ENCODE measurements around the gene MAP7D1. TPM values are rescaled to one million over a fixed set of nuclear protein-coding genes. Genes with fewer than 3 reads are reported as not detected.
"Not testable (repeated sequence)": the region's sequence is repeated elsewhere in the genome, so short reads cannot be mapped to it uniquely, and the experiment has no call there.

MAP7D1 gene
- total RNA-seq, 1 experiment from 2014 or later: 234 TPM

DNA sequence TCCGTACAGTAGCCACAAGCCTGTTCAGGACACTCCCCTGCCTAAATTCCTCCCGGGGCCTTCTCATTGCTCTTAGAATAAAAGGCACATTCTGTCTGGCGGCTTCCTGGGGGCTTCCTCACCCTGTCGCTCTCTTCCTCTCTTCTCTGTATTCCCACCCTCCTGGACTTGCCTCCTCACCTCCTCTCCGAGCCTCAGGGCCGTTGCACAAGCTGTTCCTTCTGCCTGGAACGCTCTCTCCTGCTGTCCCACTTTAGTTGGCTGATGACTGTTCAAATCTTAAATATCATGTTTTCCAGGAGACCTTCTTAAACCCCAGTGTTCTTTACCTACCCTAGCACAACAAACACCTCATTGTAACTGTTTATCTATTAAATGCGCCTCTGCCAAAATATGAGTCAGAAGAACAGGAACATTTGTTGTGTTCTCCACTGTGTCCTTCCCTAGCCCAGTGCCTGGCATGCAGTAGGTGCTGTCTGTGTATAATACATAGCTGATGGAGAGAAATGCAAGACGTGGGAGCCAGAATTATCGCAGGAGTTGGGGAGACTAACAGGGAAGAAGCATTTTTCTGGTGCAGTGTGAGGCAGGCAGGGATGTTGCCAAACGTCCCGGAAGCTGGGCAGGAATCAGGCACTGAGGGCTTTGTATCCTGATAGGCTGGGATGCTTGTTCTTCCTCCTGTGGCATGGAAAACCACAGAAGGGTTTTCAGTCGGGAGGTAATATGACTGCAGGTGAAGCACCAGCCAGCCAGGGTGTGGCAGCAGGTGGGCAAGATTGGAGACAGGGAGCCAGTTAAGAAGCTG, 44.2 kb downstream of the MAP7D1 start:
- peak; percentile 58 for DNase-seq (ENCODE audit: low read depth)

DNA sequence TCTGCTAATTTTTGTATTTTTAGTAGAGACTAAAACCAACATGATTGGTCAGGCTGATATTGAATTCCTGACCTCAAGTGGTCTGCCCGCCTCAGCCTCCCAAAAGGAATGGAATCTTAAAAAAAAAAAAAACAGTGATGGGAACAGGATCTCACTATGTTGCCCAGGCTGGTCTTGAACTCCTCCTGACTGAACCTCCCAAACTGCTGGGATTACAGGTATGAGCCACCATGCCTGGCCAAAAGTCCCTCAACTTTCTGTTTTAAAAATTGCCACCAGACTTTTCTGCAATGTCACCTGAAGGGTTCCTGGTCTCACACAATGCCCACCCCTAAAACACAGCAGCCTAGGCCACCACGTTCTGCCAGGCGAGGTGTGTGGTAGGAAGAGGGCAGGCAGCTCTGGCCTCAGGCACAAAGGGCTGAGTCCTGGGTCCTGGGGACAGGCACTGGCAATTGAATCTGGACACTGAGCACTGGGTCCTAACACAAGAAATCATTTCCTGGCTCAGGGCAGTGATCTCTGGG, 47.1 kb downstream of the MAP7D1 start:
- no peak for DNase-seq (ENCODE audit: low read depth)

DNA sequence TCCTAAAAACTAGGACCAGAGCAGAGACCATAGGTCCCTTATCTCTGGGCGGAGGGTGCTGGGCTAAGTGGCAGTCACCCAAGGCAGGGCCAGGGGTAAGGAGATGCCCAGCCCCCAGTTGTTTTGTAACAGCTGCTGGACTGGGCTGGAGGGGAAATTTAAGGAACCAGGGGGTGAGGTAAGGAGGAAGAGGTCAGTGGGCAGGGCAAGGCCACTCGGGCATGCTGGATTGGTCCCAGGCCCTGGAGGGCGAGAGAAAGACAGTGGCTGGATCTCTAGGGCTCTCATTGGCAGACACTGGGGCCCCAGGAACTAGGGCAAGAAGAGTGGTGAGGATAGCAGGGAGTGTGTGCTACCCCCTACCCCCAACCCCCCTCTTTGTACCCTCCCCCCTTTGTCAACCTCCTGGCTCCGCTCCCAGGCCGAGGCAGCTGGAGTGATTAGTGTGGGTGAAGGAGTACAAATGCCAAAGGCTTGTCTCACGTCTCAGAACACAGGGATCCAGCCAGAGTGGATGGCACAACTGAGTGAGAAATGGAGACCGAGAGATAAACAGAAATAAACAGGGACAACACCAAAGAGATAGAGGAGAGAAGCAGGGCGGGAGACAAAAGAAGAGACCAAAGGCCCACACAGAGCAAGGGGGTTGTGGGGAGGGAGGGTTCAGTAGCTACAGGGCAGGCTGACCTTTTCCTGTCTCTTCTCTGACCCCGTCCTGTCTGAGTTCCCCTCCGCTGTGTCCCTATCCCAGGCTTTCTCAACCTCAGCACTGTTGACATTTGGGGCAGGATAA, 47.8 kb downstream of the MAP7D1 start:
- DNase-seq (ENCODE audit: low read depth): no peak

DNA sequence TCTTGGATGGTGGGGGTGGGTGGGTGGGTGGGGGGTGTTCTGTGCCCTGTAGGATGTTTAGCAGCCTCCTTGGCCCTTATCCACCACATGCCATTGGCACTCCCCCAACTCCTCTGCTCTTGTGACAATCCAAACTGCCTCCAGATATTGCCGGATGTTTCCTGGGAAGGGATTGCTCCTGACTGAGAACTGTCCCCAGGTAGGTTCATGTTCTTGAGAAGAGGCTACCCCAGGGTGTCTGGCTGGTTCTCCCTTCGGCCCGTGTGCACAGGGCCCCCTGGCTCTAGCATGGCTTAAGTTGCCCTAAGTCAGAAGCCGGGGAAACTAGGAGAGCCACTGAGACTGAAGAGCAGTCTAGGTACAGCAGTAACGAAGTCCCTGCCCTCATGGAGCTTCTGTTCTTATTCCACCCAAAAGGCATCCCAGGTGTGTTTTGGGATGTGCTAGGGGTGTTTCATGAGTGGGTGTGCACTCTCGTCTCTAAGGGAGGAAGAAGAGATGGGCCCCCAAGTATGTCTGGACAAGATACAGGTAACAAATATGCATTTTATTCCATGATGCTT, 48.5 kb downstream of the MAP7D1 start:
- no peak for DNase-seq (ENCODE audit: low read depth)

DNA sequence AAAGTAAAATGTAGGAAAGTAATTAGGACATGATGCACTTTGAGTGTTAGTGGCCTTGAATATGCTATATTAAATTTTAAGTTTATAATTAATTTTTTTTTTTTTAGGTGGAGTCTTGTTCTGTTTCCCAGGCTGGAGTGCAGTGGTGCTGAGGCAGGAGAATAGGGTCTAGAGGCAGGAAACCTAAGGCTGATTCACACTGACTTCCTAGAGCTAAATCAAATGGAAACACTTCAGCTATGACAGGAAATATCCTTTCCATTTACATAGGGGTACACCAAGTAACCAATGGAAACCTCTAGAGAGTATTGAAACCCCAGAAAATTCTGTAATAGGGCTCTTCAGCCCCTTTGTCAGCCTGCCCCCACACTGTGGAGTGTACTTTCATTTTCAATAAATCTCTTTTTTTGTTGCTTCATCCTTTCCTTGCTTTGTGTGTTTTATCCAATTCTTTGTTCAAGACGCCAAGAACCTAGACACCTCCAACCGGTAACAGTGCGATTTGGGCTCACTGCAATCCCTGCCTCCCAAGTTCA, 50.4 kb downstream of the MAP7D1 start:
- DNase-seq (ENCODE audit: low read depth): no peak

DNA sequence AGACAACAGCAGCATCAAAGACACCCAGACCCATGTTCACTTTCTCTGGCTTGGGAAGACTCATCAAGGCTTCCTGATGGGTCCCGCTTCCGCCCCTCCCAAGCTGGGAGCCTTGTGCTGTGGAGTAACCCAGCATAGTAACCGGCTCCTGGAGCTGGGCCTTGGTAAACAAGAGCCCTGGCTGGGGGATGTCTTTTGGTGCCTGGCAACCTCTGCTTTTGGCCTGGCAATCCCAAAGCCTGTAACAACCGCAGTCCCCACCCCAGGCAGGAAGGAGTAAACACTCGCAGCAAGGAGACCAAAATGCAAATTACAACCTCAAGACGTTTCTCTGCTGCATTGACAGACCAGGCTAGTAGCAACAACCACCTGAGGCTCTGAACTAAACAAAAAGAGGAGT, 51.4 kb downstream of the MAP7D1 start:
- peak; percentile 18 for DNase-seq (ENCODE audit: low read depth)

DNA sequence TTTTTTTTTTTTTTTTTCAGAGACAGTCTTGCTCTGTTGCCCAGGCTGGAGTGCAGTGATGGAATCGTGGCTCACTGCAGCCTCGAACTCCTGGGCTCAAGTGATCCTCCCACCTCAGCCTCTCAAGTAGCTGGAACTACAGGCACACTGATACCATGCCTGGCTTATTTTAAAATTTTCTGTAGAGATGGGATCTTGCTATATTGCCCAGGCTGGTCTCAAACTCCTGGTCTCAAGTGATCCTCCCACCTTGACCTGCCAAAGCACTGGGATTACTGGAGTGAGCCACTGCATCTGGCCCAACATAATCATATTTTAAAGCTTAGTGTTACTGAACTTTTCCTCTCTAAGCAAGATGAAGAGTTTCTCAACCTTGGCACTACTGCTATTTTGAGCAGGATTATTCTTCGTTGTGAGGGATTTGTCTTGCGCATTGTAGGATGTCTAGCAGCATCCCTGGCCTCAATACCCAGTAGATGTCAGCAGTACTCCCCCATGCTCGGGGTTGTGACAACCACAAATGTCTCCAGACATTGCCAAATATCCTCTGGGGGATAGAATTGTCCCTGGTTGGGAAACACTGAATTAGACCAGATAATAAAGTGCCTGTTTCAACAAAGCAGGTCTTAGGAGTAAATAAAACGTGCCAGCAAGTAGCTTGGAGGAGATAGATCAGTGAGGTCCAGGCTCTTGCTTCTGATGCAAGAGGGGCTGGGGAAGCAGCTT, 53.2 kb downstream of the MAP7D1 start:
- no peak for DNase-seq (ENCODE audit: low read depth)

- no peak for DNase-seq (ENCODE audit: low read depth)
These were observed 55.3 kb downstream of the MAP7D1 start for GRCh38 chr1:36211307-36211706.

- no peak for DNase-seq (ENCODE audit: low read depth)
These were observed 55.9 kb downstream of the MAP7D1 start for GRCh38 chr1:36211841-36212240.

DNA sequence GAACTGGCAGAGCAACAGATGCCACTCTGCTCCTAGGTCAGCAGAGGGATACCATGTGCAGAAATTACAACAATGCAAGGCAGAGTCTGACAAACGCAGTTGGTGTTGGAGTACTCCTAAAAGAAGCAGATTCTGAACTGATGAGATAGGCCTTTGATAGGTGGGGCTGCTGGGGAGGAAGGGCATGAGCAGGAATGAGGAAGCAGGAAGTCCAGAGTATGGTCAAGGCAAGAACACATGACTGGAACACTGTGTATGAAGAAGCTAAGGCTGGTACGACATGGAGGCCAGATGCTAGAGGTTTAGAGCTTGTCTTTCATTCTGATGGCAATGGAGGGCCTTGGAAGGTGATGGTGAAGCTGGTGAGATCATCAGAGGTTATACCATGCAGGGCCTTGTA, 56.8 kb downstream of the MAP7D1 start:
- DNase-seq (ENCODE audit: low read depth): no peak

DNA sequence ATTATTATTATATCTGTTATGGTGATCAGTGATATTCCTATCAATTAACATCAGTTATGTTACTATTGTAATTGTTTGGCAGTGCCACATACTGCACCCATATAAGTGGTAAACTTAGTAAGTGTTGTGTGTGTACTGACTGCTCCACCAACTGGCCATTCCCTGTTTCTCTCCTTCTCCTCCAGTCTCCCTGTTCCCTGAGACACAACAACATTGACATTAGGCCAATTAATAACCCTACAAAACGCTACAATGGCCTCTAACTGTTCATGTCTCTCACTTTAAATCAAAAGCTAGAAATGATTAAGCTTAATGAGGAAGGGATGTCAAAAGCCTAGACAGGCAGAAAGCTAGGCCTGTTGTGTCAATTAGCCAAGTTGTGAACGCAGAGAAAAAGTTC, 61.7 kb downstream of the MAP7D1 start:
- peak; percentile 53 for DNase-seq (ENCODE audit: low read depth)

- DNase-seq (ENCODE audit: low read depth): not testable (repeated sequence)
These were observed 65.9 kb downstream of the MAP7D1 start for GRCh38 chr1:36221901-36222300.

DNA sequence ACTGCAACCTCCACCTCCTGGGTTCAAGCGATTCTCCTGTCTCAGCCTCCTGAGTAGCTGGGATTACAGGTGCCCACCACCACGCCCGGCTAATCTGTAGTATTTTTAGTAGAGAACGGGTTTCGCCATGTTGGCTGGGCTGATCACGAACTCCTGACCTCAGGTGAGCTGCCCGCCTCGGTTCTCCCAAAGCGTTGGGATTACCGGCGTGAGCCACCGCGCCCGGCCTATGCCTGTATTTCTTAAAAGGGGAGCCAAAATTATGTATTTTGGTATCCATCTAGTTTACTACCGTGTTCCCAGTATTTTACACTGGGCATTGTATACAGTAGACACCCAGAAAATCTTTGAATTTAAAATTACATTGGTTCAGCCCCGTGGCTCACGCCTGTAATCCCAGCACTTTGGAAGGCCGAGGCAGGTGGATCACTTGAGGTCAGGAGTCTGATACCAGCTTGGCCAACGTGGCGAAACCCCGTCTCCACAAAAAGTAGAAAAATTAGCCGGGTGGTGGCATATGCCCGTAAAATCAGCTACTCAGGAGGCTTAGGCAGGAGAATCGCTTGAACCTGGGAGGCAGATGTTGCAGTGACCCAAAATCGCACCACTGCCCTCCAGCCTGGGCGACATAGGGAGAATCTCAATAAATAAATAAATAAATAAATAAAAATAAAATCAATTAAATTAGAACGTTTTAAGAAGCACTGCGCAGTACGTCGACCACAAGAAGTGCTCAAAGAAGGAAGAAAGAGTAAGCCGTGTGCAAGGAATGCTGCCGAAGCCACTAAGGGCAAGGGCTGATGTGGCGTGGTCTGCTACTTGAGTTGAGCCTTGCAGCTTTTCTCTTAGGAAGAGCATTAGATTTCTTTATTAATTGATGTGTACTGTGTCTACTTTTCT, 66.8 kb downstream of the MAP7D1 start:
- DNase-seq (ENCODE audit: low read depth): no peak

DNA sequence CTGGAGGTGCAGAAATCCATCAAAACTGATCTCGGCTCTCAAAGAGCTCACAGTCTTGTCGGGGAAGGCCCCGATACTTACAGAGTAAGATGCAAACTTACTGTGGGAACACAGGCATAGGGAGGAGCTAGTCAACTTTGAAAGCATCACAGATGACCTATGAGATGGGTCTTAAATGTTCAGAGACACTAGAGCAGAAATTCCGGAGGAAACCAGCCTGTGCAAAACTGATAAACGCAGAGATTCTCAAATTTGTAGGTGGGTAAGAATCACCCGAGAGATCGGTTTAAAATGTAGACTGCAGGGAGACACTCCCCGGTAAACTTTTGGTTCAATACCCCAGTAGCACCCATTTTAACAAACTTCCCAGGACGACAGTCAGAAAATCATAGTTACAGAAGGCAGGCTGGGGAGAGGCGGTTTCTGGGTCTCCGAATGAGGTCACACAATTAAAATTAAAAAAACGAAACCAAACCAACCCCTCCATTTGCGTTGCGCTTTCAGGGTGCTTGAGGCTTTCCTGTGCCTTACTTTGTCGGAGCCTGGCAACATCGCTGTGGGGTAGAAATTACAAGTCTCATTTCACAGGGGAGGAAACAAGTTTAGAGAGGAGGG, 67.5 kb downstream of the MAP7D1 start:
- DNase-seq (ENCODE audit: low read depth): peak; percentile 35

GRCh38 chr1:36223996-36224536, 68.1 kb downstream of the MAP7D1 start, which contains the start of gene THRAP3:
THRAP3 (plus strand) TSS chr1:36224443; CDS start chr1:36282564, 58,121 bp downstream.
- DNase-seq (ENCODE audit: low read depth): peak; percentile 100

DNA sequence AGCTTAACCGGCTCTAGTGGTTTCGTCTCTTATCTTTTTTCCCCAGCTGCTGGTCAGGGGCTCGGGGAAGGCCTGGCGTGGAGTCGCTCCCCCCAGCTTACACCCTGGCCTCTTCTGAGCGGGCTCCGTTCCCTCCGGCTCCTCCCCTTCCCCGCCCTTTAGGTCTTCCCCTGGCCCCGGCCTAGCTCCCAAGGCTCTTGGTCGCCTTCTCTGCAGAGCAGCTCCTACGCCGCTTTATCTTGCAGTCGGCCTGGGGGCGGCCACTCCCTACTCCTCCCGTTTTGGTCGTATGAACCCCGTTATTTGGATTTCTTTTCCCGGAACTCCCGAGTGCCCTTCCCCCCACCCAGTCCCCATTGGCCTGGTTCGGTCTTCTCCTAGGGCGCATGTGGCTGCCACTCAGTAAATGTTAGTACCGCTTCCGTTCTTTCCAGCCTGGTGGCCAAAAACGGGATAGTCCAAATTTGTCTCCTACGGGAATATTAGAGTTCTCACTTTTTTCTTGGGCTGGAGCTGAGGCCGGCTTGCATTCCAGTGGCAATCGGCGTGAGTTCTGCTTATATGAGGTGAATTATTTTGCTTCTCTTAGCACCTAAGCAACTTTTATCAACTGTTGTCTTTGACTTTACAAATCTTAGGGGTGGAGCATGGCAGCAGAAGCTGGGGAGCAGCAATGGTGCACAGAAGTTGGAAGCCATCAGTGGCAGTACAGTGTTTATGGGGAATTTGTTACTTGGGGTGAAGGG, 68.8 kb downstream of the MAP7D1 start:
- peak; percentile 81 for DNase-seq (ENCODE audit: low read depth)

GRCh38 chr1:36225283-36225899, 69.4 kb downstream of the MAP7D1 start:
- no peak for DNase-seq (ENCODE audit: low read depth)

- DNase-seq (ENCODE audit: low read depth): not testable (repeated sequence)
These were observed 74.3 kb downstream of the MAP7D1 start for GRCh38 chr1:36230279-36230678.
